Right atrium auricular region (tissue), 2 donors: Measurements from ENCODE around the gene SCAI. TPM values are rescaled to one million over a fixed set of nuclear protein-coding genes. Genes with fewer than 3 reads are reported as not detected.

Experiments
- DNase-seq: peaks from one replicate; pipeline ENCODE4 v3.0.0-alpha.2; 2019; ENCODE audit warnings: low spot score
- H3K27ac ChIP-seq, 2 donors: fragments of 200-600 bp; sonication (generic); 1 replicate in 1 of 2; 2 replicates in 1 of 2; pipeline ENCODE4 v1.5.1; 2016 to 2019
- H3K27me3 ChIP-seq, 2 donors: fragments of 200-600 bp; sonication (generic); one replicate each; pipeline versions ENCODE4 v1.5.1 to v1.6.0; 2017 to 2019
- H3K36me3 ChIP-seq: fragments of 200-600 bp; sonication (generic); one replicate; pipeline ENCODE4 v1.5.1; 2016
- H3K4me1 ChIP-seq, 2 donors: fragments of 200-600 bp; sonication (generic); one replicate each; pipeline versions ENCODE4 v1.5.1 to v1.6.0; 2017 to 2019
- H3K4me3 ChIP-seq, 2 donors: fragments of 200-600 bp; sonication (generic); 1 replicate in 1 of 2; 2 replicates in 1 of 2; pipeline ENCODE4 v1.5.1; 2017 to 2019; ENCODE audit warnings: mild to moderate bottlenecking in 1 of 2, moderate library complexity in 1 of 2
- H3K9me3 ChIP-seq, 2 donors: fragments of 200-600 bp; sonication (generic); one replicate each; pipeline ENCODE4 v1.5.1; 2019
- CTCF ChIP-seq, 2 donors: fragments of 200-600 bp; sonication (generic); IDR thresholded peaks; one replicate each; pipeline ENCODE4 v1.5.1; 2019; ENCODE audit warnings: antibody characterized with exemption in 2 of 2
- total RNA-seq, 2 donors: library from RNA; depleted of rRNA; stranded (reverse); fragments of >200 nt; gene quantifications; one replicate each; pipeline ENCODE4 v1.1.0, GENCODE V29; 2016

Gene SCAI
- total RNA-seq, 2 donors from 2014 or later = 4.0 to 5.3 TPM

- Histone ChIP-seq H3K4me1 (peaks cover 0 to 11% of the 10 kb centered on the region in 2 donors), H3K27me3 (no peaks in the 10 kb centered on the region), H3K27ac (no peak overlapping the region), H3K36me3 (peaks cover 8% of the 10 kb centered on the region), H3K9me3 (no peaks in the 10 kb centered on the region), H3K4me3 (no peak overlapping the region)
- no peak for DNase-seq
- no peak for TF ChIP-seq CTCF (IDR thresholded peaks at IDR 0.05)
These were observed 2.1 kb upstream of the SCAI start for GRCh38 chr9:125145425-125145824.

GRCh38 chr9:125142560-125143376, 560 bp downstream of the SCAI start:
- no peak for TF ChIP-seq CTCF (IDR thresholded peaks at IDR 0.05)

GRCh38 chr9:125141751-125142150, 1.6 kb downstream of the SCAI start:
- Histone ChIP-seq H3K4me3 (no peak overlapping the region), H3K36me3 (no peaks in the 10 kb centered on the region), H3K27ac (no peak overlapping the region), H3K4me1 (peaks cover 0 to 11% of the 10 kb centered on the region in 2 donors), H3K27me3 (no peaks in the 10 kb centered on the region), H3K9me3 (no peaks in the 10 kb centered on the region)
- TF ChIP-seq CTCF (IDR thresholded peaks at IDR 0.05) = no peak
- peak; percentile 23 for DNase-seq

More at GRCh38 chr9:125142560-125143376, 560 bp downstream of the SCAI start:
- no peaks in the 10 kb centered on the region for H3K27me3 ChIP-seq
- no peaks in the 10 kb centered on the region for H3K36me3 ChIP-seq
- H3K27ac ChIP-seq = peak overlapping the region; percentile 78 to 80
- peak; percentile 56 for DNase-seq
- peak overlapping the region; percentile 97 to 99 for H3K4me3 ChIP-seq
- H3K9me3 ChIP-seq = no peaks in the 10 kb centered on the region
- peaks cover 0 to 11% of the 10 kb centered on the region in 2 donors for H3K4me1 ChIP-seq

- no peak overlapping the region for H3K4me3 ChIP-seq
- no peak for DNase-seq
- peaks cover 0 to 11% of the 10 kb centered on the region in 2 donors for H3K4me1 ChIP-seq
- H3K36me3 ChIP-seq = no peaks in the 10 kb centered on the region
- no peaks in the 10 kb centered on the region for H3K27me3 ChIP-seq
- H3K9me3 ChIP-seq = no peaks in the 10 kb centered on the region
- TF ChIP-seq CTCF (IDR thresholded peaks at IDR 0.05) = no peak
- H3K27ac ChIP-seq = no peak overlapping the region
These were observed 2.1 kb downstream of the SCAI start for GRCh38 chr9:125141251-125141650.

- no peak overlapping the region for H3K27ac ChIP-seq
- TF ChIP-seq CTCF (IDR thresholded peaks at IDR 0.05) = no peak
- peak; percentile 30 for DNase-seq
These were observed 2.8 kb downstream of the SCAI start for GRCh38 chr9:125140576-125140975.

More at GRCh38 chr9:125140576-125140975, 2.8 kb downstream of the SCAI start:
- H3K4me1 ChIP-seq = peaks cover 0 to 11% of the 10 kb centered on the region in 2 donors
- no peak overlapping the region for H3K4me3 ChIP-seq
- no peaks in the 10 kb centered on the region for H3K36me3 ChIP-seq
- no peaks in the 10 kb centered on the region for H3K27me3 ChIP-seq
- H3K9me3 ChIP-seq = no peaks in the 10 kb centered on the region
